ENCODE data around the gene TYMP.

DNA sequence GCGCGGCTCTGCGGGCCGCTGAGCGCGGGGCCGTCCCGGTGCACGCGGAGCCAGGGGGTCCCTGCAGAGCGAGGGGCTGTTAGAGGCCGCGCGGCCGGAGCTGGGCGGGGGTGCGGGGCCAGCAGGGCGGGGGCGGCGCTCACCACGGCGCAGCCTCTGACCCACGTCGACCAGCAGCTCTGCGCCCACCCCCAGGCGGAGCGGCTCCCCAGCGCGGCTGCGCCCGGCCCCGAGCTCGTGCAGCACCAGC lies 4.0 kb downstream of the TYMP start:
- peak; percentile 3 for TF ChIP-seq CTCF (IDR thresholded peaks at IDR 0.05; ENCODE audit: insufficient read depth, low read depth, low read length)
- TF ChIP-seq EZH2 (IDR thresholded peaks at IDR 0.05; ENCODE audit: insufficient read depth, low read length), result no peak
